ENCODE measurements around the gene HIVEP1. TPM values are rescaled to one million over a fixed set of nuclear protein-coding genes. Genes with fewer than 3 reads are reported as not detected.

The HIVEP1 gene
- total RNA-seq, 2 experiments from 2014 or later, result 22.1 to 22.6 TPM

DNA sequence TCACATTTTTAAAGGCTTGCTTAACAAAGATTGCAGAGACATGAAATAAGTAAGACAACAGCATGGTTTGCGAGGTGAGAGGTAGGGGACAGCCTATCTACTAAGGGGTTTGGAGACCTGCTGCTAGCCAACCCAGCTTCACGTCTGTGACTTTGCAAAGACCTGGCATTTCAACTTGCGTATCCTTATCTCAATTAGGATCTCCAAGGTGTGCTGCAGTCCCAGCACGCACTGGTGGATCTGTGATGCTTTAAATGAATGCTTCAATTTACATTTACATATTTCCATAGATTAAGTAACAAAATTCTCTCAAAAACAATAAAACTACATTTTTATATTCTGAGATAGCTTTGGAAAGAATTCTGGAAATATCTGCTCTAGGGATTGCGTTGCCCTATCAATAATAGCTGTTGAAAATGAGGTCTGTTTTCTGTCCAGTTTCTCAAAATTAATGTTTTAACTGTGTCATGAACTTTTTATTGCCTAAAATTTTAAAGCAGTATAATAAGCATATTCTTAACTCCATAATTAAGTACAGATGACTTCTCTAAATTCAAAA lies 153.7 kb downstream of the HIVEP1 start:
- Histone ChIP-seq H3K9me2 (ENCODE audit: insufficient read depth, low read length) (no peaks in the 10 kb centered on the region), H3K4me2 (ENCODE audit: low read length) (no peak overlapping the region), H3K4me3 (ENCODE audit: low read depth, low read length, poor library complexity, severe bottlenecking) (no peak overlapping the region), H3K27ac (ENCODE audit: low read depth, low read length, poor library complexity, severe bottlenecking) (no peak overlapping the region), H2AFZ (ENCODE audit: low read length) (no peak overlapping the region), H4K20me1 (ENCODE audit: insufficient read depth, low read length) (no peaks in the 10 kb centered on the region), H3K36me3 (ENCODE audit: insufficient read depth, low read length) (peaks cover 24% of the 10 kb centered on the region), H3K9me3 (ENCODE audit: low read length) (no peaks in the 10 kb centered on the region), H3K4me1 (ENCODE audit: insufficient read depth, low read length, poor library complexity, severe bottlenecking) (no peaks in the 10 kb centered on the region), H3K79me2 (ENCODE audit: insufficient read depth, low read depth, low read length) (no peaks in the 10 kb centered on the region)
- ChIA-PET POLR2A (no interaction called here), CTCF (ENCODE audit: unreplicated experiment) (no interaction called here)
- no peak for DNase-seq (ENCODE audit: low spot score)
- no TSS peak for BruUV-seq (replicated peaks)
- TF ChIP-seq, protein P1, sequence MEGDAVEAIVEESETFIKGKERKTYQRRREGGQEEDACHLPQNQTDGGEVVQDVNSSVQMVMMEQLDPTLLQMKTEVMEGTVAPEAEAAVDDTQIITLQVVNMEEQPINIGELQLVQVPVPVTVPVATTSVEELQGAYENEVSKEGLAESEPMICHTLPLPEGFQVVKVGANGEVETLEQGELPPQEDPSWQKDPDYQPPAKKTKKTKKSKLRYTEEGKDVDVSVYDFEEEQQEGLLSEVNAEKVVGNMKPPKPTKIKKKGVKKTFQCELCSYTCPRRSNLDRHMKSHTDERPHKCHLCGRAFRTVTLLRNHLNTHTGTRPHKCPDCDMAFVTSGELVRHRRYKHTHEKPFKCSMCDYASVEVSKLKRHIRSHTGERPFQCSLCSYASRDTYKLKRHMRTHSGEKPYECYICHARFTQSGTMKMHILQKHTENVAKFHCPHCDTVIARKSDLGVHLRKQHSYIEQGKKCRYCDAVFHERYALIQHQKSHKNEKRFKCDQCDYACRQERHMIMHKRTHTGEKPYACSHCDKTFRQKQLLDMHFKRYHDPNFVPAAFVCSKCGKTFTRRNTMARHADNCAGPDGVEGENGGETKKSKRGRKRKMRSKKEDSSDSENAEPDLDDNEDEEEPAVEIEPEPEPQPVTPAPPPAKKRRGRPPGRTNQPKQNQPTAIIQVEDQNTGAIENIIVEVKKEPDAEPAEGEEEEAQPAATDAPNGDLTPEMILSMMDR (conservative IDR thresholded peaks at IDR 0.05; ENCODE audit: low read length), result no peak
- TF ChIP-seq EZH2phosphoT487 (IDR thresholded peaks at IDR 0.05; ENCODE audit: borderline replicate concordance, low read depth, low read length), result no peak
- intact Hi-C loops (cut with micrococcal nuclease; ENCODE audit: unreplicated experiment), result no loop called here

DNA sequence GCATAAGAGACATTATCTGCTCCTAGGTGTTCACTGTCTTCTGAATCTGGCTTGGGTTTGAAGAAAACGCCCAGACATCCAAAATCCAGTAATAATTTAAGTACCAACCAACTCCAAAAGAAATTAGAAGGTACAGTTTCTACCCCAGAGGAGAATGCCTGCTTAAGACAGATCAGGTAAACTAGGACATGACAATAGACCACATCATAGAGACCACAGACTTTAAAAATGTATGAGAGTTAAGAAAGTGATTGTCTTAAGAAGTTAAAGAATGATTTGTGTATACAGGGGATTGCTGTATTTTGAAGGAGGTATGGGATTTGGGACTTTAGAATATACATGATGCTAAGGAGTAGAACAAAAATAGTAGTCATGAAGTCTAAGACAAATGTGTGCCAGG lies 157.3 kb downstream of the HIVEP1 start:
- ChIA-PET POLR2A (no interaction called here), CTCF (ENCODE audit: unreplicated experiment) (no interaction called here)
- H4K20me1 ChIP-seq (ENCODE audit: insufficient read depth, low read length), result no peaks in the 10 kb centered on the region
- no peak overlapping the region for H3K4me2 ChIP-seq (ENCODE audit: low read length)
- H3K4me3 ChIP-seq (ENCODE audit: low read depth, low read length, poor library complexity, severe bottlenecking), result no peak overlapping the region
- no TSS peak for BruUV-seq (replicated peaks)
- no peak for DNase-seq (ENCODE audit: low spot score)
- H3K27ac ChIP-seq (ENCODE audit: low read depth, low read length, poor library complexity, severe bottlenecking), result no peak overlapping the region
- H3K79me2 ChIP-seq (ENCODE audit: insufficient read depth, low read depth, low read length), result no peaks in the 10 kb centered on the region
- no peaks in the 10 kb centered on the region for H3K9me3 ChIP-seq (ENCODE audit: low read length)
- no peak overlapping the region for H2AFZ ChIP-seq (ENCODE audit: low read length)
- peaks cover 1% of the 10 kb centered on the region for H3K36me3 ChIP-seq (ENCODE audit: insufficient read depth, low read length)
- no peak for TF ChIP-seq EZH2phosphoT487 (IDR thresholded peaks at IDR 0.05; ENCODE audit: borderline replicate concordance, low read depth, low read length)
- TF ChIP-seq, protein P1 (conservative IDR thresholded peaks at IDR 0.05; ENCODE audit: low read length), result no peak
- no peaks in the 10 kb centered on the region for H3K4me1 ChIP-seq (ENCODE audit: insufficient read depth, low read length, poor library complexity, severe bottlenecking)
- intact Hi-C loops (cut with micrococcal nuclease; ENCODE audit: unreplicated experiment), result no loop called here
- H3K9me2 ChIP-seq (ENCODE audit: insufficient read depth, low read length), result no peaks in the 10 kb centered on the region

DNA sequence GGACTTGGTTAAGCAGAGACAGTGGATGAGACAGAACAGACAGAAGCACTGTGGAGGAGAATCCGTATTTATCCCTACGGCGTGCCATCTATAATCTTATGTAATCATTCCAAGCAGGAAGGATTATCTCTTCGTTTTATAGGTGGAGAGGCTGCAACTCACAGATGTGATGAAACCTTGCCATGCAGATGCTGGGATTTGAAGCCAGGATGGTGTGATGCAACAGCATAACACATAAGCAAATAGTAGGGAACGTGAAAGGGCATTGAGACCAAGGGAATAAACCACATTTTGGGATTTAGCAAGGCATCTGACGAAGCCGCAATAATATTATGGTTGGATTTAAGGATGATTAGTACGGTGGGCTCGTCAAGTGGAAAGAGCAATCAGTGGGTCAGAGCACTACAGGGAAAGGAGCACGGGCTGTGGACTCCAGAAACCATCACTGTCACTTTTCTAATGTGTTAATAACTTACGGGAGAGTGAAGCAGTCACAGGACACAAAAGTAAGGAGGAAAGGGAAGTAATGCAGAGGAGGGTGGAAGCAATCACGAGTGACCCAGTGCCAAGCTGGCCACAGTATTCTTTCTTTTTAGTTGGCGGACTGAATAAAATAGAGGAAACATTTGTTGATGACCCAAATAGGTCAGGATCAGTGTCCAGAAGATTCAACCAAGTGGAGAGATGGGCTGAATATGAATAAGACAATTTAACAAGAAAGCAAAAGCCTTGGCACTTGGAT lies 158.4 kb downstream of the HIVEP1 start:
- no peak for DNase-seq (ENCODE audit: low spot score)
- TF ChIP-seq EZH2phosphoT487 (IDR thresholded peaks at IDR 0.05; ENCODE audit: borderline replicate concordance, low read depth, low read length), result no peak
- TF ChIP-seq, protein P1 (conservative IDR thresholded peaks at IDR 0.05; ENCODE audit: low read length), result no peak
- intact Hi-C loops (cut with micrococcal nuclease; ENCODE audit: unreplicated experiment), result no loop called here
- H3K79me2 ChIP-seq (ENCODE audit: insufficient read depth, low read depth, low read length), result no peaks in the 10 kb centered on the region
- H3K4me3 ChIP-seq (ENCODE audit: low read depth, low read length, poor library complexity, severe bottlenecking), result no peak overlapping the region
- H3K4me1 ChIP-seq (ENCODE audit: insufficient read depth, low read length, poor library complexity, severe bottlenecking), result no peaks in the 10 kb centered on the region
- no peaks in the 10 kb centered on the region for H3K9me3 ChIP-seq (ENCODE audit: low read length)
- ChIA-PET CTCF (ENCODE audit: unreplicated experiment) (interaction anchor here (0.5 kb wide), 1 partner anchor 341 kb away, joined by 3 read pairs; no protein-coding TSS in a partner anchor), POLR2A (no interaction called here)
- no peaks in the 10 kb centered on the region for H4K20me1 ChIP-seq (ENCODE audit: insufficient read depth, low read length)
- no peak overlapping the region for H3K4me2 ChIP-seq (ENCODE audit: low read length)
- H3K36me3 ChIP-seq (ENCODE audit: insufficient read depth, low read length), result no peaks in the 10 kb centered on the region
- BruUV-seq (replicated peaks), result no TSS peak
- H3K27ac ChIP-seq (ENCODE audit: low read depth, low read length, poor library complexity, severe bottlenecking), result no peak overlapping the region
- H2AFZ ChIP-seq (ENCODE audit: low read length), result no peak overlapping the region
- no peaks in the 10 kb centered on the region for H3K9me2 ChIP-seq (ENCODE audit: insufficient read depth, low read length)
